Aorta (tissue), 5 donors: ENCODE measurements around the gene HSPG2. TPM values are rescaled to one million over a fixed set of nuclear protein-coding genes. Genes with fewer than 3 reads are reported as not detected.

Source experiments
- ATAC-seq: fragments of 200-7000 bp; cut with Tn5 transposase; one replicate; pipeline ENCODE4 v1.9.1; 2022; ENCODE audit warnings: moderate library complexity; ENCODE audit not compliant: low FRiP score
- DNase-seq, 2 donors: peaks; one replicate each; pipeline ENCODE4 v3.0.0-alpha.2; 2020
- H3K27ac ChIP-seq, 2 donors: one replicate each; pipeline ENCODE4 v1.5.1; 2013; ENCODE audit warnings: low read length in 2 of 2, mild to moderate bottlenecking in 2 of 2, moderate library complexity in 2 of 2, control low read depth in 1 of 2, inconsistent platforms in 1 of 2, low read depth in 1 of 2
- H3K27me3 ChIP-seq, 2 donors: one replicate each; pipeline ENCODE4 v1.6.1; 2013; ENCODE audit warnings: control low read depth in 1 of 2, low read length in 1 of 2, mild to moderate bottlenecking in 1 of 2, moderate library complexity in 1 of 2; ENCODE audit not compliant: insufficient read depth in 2 of 2, control insufficient read depth in 1 of 2
- H3K36me3 ChIP-seq, 2 donors: one replicate each; pipeline ENCODE4 v1.6.1; 2013; ENCODE audit warnings: control low read depth in 1 of 2, low read length in 1 of 2, mild to moderate bottlenecking in 1 of 2; ENCODE audit not compliant: insufficient read depth in 2 of 2, control insufficient read depth in 1 of 2
- H3K4me1 ChIP-seq, 2 donors: one replicate each; pipeline ENCODE4 v1.6.1; 2013; ENCODE audit warnings: low read length in 2 of 2, control low read depth in 1 of 2, mild to moderate bottlenecking in 1 of 2, moderate library complexity in 1 of 2; ENCODE audit not compliant: insufficient read depth in 2 of 2, control insufficient read depth in 1 of 2
- H3K4me3 ChIP-seq, 2 donors: one replicate each; pipeline ENCODE4 v1.5.1; 2013; ENCODE audit warnings: low read length in 2 of 2, control low read depth in 1 of 2, mild to moderate bottlenecking in 1 of 2
- H3K9me3 ChIP-seq: one replicate; pipeline ENCODE4 v1.6.1; 2013; ENCODE audit warnings: mild to moderate bottlenecking, low read length; ENCODE audit not compliant: control insufficient read depth
- WGBS, 2 donors: extraction: QIAGEN DNeasy Blood & Tissue Kit; methylation state at CpG; one replicate each; pipeline ENCODE4 v1.1.7; 2013; 5-methylcytosine and 5-hydroxymethylcytosine counted together
- intact Hi-C, 2 donors: fragments of 100-400 bp; cut with DNase I; formaldehyde crosslinking; loops; one replicate each; pipeline versions ENCODE4 v1.14.2 to v1.15.0; 2022
- polyA plus RNA-seq, 2 donors: library from polyadenylated mRNA; stranded (reverse); fragments of 200-250 nt; gene quantifications; one replicate each; pipeline ENCODE4 v1.2.3, GENCODE V29; 2013
- total RNA-seq, 2 donors: library from RNA; stranded (reverse); fragmentation: NEBNext Ultra II Directional; extraction: Animal tissue kit (Norgen Biotek cat#: 25700); gene quantifications; one replicate each; pipeline ENCODE4 v1.2.1, GENCODE V29; 2021
- donor health status: healthy with polysubstance abuse.
- donor health status: Bipolar disorder and iron deficiency.
- donor health status: DM: no; HTN: no; CAD: no.
- donor health status: DM: no; HTN: no; CAD: no.
- donor health status: DM: yes; HTN: yes; CAD: no.

Gene HSPG2
- total and polyA plus RNA-seq, 4 donors, result 49.1 to 1,205 (median 568) TPM

DNA sequence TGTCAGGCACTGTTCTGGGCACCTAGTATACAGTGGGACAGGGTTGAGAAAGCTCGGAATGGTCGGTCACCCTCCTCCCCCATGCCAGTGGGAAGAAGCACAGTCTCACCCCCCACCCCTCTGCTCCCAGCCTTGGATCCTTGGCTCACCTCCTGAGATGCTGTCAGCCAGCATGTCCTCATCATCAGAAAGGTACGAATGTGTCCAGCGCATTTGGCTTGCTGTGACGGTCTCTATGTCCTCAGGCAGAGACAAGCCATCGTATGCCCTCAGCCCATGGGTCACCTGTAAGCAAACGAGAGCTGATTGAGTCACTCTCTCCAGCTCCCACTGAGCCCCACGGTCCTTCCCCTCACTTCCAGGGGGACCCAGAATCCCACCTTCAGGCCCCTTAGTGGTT lies 41.1 kb downstream of the HSPG2 start:
- H3K4me3 ChIP-seq, result no peak overlapping the region
- intact Hi-C loops, result loop anchor here (2.0 to 5.0 kb wide), 2 partner anchors 23 to 66 kb away; no protein-coding TSS in a partner anchor
- ATAC-seq, result no peak
- peaks cover 0 to 2% of the 10 kb centered on the region in 2 donors for H3K4me1 ChIP-seq
- 63 to 64% methylated on average over 8 of the region's 8 CpGs for WGBS, 2 donors
- DNase-seq, result peak in 1 of 2 donors; percentile 69
- peak overlapping the region in 1 of 2 donors; percentile 14 for H3K27ac ChIP-seq
- H3K9me3 ChIP-seq, result no peaks in the 10 kb centered on the region
- no peaks in the 10 kb centered on the region for H3K27me3 ChIP-seq
- peaks cover 0 to 5% of the 10 kb centered on the region in 2 donors for H3K36me3 ChIP-seq

DNA sequence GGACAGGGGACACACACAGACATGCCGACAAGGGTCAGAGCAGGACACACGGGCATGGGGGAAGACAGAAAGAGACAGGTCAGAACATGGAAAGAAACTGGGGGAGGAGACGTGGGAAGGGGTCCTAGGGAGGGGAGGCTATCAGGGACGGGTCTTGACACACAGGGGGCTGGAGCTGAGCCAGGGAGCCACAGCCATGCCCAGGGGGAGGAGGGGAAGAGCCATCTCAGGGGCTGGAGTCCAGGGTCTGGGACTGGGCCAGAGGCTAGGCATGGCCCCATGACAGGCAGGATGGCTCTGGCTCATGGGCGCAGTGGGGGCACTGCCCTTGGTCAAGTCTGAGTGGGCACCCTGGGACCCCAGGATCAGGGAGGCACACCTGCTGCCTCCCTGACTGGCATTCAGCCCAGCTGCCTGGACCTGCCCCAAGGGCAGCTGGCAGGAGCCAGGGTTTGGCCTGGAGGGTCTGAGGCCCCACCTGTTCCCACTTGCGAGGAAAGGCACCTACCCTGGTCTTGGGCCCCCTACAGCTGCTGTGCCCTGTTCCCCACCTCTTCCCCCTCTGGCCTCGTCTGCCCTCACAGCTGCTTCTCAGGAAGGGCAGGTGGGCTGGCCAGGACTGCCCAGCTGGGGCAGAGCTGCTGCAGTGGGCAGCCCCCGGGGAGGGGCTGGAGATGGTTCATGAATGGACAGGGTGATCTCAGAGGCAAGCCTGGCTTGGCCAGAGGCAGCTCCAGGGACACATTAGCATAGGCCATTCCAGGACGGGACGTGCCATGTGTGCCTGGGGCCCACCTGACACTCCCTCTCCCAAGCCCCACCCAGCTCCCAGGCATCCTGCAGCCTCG lies 42.9 kb downstream of the HSPG2 start:
- Histone ChIP-seq H3K27ac (peak overlapping the region in 1 of 2 donors; percentile 36), H3K9me3 (no peaks in the 10 kb centered on the region), H3K36me3 (peaks cover 0 to 5% of the 10 kb centered on the region in 2 donors), H3K27me3 (no peaks in the 10 kb centered on the region), H3K4me1 (peaks cover 0 to 2% of the 10 kb centered on the region in 2 donors), H3K4me3 (no peak overlapping the region)
- DNase-seq (peak in 1 of 2 donors; percentile 66), ATAC-seq (no peak)
- intact Hi-C loops, result no loop called here
- WGBS, 2 donors, result 42 to 44% methylated on average over 11 of the region's 11 CpGs

DNA sequence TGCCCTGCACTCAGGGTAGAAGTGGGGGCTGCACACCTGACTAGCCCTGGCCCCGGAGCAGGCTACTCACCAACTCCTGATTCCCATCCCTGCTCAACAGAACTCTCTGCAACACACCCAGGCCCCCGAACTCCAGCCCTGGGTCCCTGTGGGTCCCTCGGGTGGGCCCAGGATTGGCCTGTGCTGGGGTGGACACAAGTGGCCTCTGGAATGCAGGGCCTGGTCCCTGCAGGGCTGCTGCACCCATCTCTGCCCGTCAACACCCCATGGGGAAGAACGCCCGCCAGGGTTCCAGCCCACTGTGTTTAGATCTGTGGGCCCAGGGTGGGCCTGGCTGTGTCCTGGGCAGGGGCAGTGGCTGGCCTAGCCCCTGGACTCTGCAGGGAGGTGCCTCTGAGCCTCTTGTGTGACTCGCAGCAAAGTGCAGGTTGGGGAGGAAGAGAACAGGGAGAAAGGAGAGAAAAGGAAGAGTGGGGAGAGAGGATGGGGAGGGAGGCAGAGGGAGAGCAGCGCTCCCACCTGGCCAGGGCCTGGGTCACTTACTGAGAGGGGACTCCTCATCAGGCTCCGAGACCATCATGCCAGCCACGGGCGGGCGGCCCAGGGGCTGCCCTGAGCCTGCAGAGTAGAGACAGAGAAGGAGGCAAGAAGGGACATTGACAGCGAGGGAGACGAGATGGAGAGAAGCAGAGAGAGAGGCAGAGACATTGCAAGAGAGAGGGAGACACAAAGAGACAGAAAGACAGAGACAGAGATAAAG lies 43.9 kb downstream of the HSPG2 start:
- peak overlapping the region in 1 of 2 donors; percentile 29 for H3K27ac ChIP-seq
- H3K36me3 ChIP-seq, result peaks cover 0 to 5% of the 10 kb centered on the region in 2 donors
- intact Hi-C loops, result no loop called here
- no peaks in the 10 kb centered on the region for H3K9me3 ChIP-seq
- H3K27me3 ChIP-seq, result no peaks in the 10 kb centered on the region
- ATAC-seq, result no peak
- 76 to 78% methylated on average over 14 of the region's 14 CpGs for WGBS, 2 donors
- DNase-seq, result peak in 1 of 2 donors; percentile 76
- no peak overlapping the region for H3K4me3 ChIP-seq
- peaks cover 0 to 2% of the 10 kb centered on the region in 2 donors for H3K4me1 ChIP-seq

DNA sequence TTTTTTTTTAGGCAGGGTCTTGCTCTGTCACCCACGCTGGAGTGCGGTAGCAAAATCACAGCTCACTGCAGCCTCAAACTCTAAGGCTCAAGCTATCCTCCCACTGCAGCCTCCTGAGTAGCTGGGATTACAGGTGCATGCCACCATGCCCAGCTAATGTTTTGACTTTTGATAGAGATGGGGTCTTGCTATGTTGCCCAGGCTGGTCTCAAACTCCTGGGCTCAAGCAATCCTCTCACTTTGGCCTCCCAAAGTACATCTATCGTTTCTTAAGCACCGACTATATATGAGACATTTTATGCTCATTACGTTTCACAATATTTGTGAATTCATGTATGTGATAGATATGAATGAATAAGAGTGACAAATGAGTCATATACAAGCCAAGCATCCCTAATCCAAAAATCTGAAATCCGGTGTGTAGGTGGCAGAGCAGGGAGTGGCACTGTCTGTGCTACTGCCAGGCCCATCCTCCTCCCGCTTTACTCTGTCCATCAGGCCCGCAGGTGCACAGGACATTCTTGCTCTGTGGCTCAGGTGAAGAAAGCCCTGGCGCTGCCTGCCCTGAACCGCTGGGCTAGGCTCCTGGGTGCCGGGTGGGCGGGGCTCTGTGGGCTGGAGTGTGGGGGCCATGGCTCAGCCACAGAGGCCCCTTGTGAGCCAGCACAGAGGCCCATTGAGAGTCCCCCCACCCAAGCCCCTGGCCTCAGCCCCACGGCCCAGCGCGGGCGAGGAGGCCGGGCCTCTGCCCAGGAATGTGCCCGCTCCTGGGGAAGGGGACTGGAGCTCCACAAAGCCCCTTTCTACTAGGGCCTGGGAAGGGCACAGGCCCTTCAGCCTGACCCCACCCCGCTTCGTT lies 45.3 kb downstream of the HSPG2 start:
- intact Hi-C loops, result no loop called here
- H3K9me3 ChIP-seq, result no peaks in the 10 kb centered on the region
- H3K27me3 ChIP-seq, result no peaks in the 10 kb centered on the region
- peaks cover 0 to 7% of the 10 kb centered on the region in 2 donors for H3K36me3 ChIP-seq
- no peak overlapping the region for H3K27ac ChIP-seq
- H3K4me1 ChIP-seq, result no peaks in the 10 kb centered on the region
- no peak overlapping the region for H3K4me3 ChIP-seq
- ATAC-seq, result no peak
- no peak for DNase-seq
- WGBS, 2 donors, result 89 to 90% methylated on average over 20 of the region's 20 CpGs

DNA sequence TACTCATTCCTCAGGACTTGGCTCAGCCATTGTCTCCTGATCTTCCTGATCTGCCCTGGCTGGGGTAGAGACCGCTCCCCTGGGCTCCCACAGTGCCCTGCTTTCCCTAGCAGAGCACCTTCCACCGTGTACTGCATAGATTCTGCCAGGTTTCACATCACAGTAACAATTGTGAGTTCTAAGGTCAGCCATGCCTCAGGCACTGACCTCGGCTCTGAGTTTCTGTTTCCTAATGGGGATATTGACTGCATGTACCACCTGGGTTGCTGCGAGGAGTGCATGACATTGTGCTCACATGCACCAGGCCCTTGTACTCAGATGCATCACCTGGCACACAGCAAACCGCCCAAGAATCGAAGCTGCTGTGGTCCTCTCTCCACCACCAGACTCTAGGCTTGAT lies 46.0 kb downstream of the HSPG2 start:
- Histone ChIP-seq H3K9me3 (no peaks in the 10 kb centered on the region), H3K27ac (no peak overlapping the region), H3K4me3 (no peak overlapping the region), H3K4me1 (no peaks in the 10 kb centered on the region), H3K27me3 (no peaks in the 10 kb centered on the region), H3K36me3 (peaks cover 0 to 7% of the 10 kb centered on the region in 2 donors)
- intact Hi-C loops, result no loop called here
- 81 to 87% methylated on average over 6 of the region's 6 CpGs for WGBS, 2 donors
- ATAC-seq, result no peak
- DNase-seq, result no peak

DNA sequence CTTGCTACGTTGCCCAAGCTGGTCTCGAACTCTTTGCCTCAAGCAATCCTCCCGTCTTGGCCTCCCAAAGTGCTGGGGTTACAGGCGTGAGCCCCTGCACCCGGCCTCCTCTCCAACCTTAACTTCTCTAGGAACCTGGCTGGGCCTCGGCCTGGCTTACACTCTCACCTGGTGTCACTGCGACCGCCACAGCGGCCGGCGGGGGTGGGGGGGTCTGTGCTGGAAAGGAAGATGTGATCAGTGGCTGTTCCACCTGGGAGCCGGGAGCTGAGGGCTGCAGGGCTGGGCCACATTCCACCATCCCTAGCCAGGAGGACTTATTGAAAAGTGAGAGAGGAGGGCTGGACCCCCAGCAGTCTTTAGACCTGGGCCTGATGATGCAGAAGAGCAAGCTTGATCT lies 48.6 kb downstream of the HSPG2 start:
- intact Hi-C loops, result no loop called here
- Histone ChIP-seq H3K36me3 (peaks cover 0 to 3% of the 10 kb centered on the region in 2 donors), H3K4me1 (no peaks in the 10 kb centered on the region)

DNA sequence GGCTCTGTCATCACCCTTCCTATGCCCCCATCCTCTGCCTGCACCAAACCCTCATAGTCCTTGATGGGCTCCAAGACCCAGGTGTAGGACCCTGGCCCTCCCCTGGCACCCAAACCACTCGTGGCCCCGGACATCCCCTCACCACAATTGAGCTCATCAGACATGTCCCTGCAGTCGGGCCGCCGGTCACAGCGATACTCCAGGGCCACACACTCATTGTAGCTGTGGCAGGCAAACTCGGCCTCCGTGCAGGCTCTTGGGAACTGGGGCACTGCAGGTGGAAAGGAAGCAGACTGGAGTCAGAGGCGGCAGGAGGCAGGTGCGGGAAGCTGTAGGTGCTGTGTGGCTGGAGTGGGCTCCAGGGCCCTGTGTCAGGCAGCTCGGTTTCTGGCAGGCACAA lies 49.3 kb downstream of the HSPG2 start:
- intact Hi-C loops, result no loop called here
- Histone ChIP-seq H3K27me3 (no peaks in the 10 kb centered on the region), H3K27ac (no peak overlapping the region), H3K4me3 (no peak overlapping the region), H3K4me1 (no peaks in the 10 kb centered on the region), H3K36me3 (peaks cover 0 to 3% of the 10 kb centered on the region in 2 donors), H3K9me3 (no peaks in the 10 kb centered on the region)
- WGBS, 2 donors, result 88 to 92% methylated on average over 11 of the region's 11 CpGs
- DNase-seq (peak in 1 of 2 donors; percentile 38), ATAC-seq (no peak)

More for the DNA sequence above, 48.6 kb downstream of the HSPG2 start:
- H3K9me3 ChIP-seq, result no peaks in the 10 kb centered on the region
- DNase-seq (peak; percentile 36 to 74), ATAC-seq (no peak)
- H3K4me3 ChIP-seq, result no peak overlapping the region
- WGBS, 2 donors, result 88 to 89% methylated on average over 12 of the region's 12 CpGs
- H3K27ac ChIP-seq, result no peak overlapping the region
- no peaks in the 10 kb centered on the region for H3K27me3 ChIP-seq

DNA sequence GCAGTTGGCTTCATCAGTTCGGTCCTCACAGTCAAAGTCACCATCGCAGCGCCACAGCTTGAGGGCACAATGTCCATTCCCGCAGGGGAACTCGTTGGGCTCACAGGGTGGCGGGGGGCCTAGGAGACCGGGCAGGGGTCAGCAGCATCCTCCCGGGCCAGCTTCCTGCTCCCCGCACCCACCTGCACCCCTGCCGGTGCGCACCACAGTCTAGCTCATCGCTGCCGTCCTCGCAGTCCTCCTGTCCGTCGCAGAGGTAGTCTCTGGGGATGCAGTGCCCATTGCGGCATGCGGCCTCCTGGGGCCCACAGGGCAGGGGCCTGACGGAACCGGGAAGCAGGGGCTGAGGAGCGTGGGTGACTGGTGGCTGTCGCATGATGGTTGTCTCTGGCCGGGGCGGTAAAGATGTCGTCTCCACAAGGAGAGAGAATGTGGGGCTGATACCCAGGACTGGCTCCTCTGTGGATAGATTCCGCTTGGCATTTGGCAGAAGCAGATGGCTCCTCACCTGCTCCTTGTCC lies 49.8 kb downstream of the HSPG2 start:
- Histone ChIP-seq H3K27ac (no peak overlapping the region), H3K4me3 (no peak overlapping the region), H3K4me1 (no peaks in the 10 kb centered on the region), H3K9me3 (no peaks in the 10 kb centered on the region), H3K36me3 (peaks cover 0 to 3% of the 10 kb centered on the region in 2 donors), H3K27me3 (no peaks in the 10 kb centered on the region)
- peak; percentile 45 to 71 for DNase-seq
- intact Hi-C loops, result no loop called here
- ATAC-seq, result no peak
- WGBS, 2 donors, result 83 to 86% methylated on average over 26 of the region's 26 CpGs
